ENCODE measurements around the gene CD244. TPM values are rescaled to one million over a fixed set of nuclear protein-coding genes. Genes with fewer than 3 reads are reported as not detected.
"Not testable (repeated sequence)": the region's sequence is repeated elsewhere in the genome, so short reads cannot be mapped to it uniquely, and the experiment has no call there.

The CD244 gene
- total RNA-seq, 1 donor from 2014 or later, result not detected

DNA sequence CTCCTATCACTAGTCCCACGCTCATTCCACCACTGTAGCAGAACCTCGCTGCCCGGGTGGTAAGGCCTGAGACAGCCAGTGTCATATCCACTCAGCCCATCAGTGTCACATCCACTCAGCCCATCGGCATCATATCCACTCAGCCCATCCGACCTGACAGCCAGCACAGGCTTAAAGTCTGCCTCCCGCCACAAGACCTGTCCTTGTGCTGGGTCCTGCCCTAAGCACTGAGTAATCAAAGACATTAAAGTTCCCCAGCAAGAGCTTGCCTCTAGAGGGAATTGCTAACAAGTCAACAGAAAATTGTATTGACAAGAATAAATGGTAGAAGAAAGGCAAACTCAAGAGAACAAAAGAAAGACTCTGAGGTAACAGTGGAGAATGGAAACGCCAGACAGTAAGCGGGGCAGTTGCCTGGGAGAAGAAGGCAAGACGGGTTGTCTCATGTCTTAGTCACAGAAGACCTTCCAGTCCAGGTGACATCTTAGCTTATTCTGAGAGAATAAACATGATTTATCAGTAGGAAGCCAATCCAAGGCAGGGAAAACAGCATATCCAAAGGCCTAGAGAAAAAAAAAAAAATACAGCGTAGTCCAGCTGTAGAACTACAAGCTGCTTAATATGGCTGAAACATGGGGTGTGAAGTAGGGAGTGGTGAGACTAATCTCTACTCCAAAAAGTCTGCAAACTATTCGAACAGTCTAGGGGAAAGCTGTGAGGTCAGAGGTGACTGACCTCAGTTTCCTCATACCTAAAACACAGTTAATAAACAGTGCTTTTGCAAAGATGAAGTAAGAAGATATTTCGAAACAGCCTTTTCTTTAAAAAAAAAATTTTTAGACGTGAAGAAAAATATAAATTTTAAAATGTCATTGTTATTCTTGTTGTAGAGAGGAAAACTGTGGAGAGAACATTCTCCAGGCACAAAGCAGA, 21.2 kb upstream of the CD244 start:
- Mint-ChIP-seq H3K36me3 (ENCODE audit: insufficient read depth) (no peaks in the 10 kb centered on the region), H3K27me3 (no peaks in the 10 kb centered on the region)

DNA sequence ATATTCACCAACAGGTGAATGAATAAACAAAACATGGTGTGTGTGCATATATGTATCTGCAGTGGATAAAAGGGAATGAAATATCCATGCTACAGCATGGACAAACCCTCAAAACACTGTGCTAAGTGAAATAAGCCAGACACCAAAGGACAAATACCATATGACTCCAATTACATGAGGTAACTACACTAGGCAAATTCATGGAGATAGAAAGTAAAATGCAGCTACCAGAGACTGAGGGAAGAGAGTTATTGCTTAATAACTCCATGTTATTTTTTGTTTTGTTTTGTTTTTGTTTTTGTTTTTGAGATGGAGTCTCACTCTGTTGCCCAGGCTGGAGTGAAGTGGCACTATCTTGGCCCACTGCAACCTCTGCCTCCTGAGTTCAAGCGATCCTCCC, 19.9 kb upstream of the CD244 start:
- Mint-ChIP-seq H3K9me3 (ENCODE audit: low read depth) (no peaks in the 10 kb centered on the region), H3K4me1 (ENCODE audit: low read depth) (peaks cover 8% of the 10 kb centered on the region), H3K4me3 (ENCODE audit: low read depth) (no peak overlapping the region), H3K36me3 (ENCODE audit: insufficient read depth) (no peaks in the 10 kb centered on the region), H3K27me3 (no peaks in the 10 kb centered on the region), H3K27ac (no peak overlapping the region)
- no peak for DNase-seq (ENCODE audit: low spot score, unreplicated experiment)
- TF ChIP-seq CTCF (IDR thresholded peaks at IDR 0.05; ENCODE audit: unreplicated experiment), result no peak

More for the DNA sequence above, 21.2 kb upstream of the CD244 start:
- no peak for DNase-seq (ENCODE audit: low spot score, unreplicated experiment)
- H3K4me3 Mint-ChIP-seq (ENCODE audit: low read depth), result no peak overlapping the region
- H3K9me3 Mint-ChIP-seq (ENCODE audit: low read depth), result no peaks in the 10 kb centered on the region
- TF ChIP-seq CTCF (IDR thresholded peaks at IDR 0.05; ENCODE audit: unreplicated experiment), result no peak
- peak overlapping the region; percentile 0 for H3K27ac Mint-ChIP-seq
- H3K4me1 Mint-ChIP-seq (ENCODE audit: low read depth), result peaks cover 8% of the 10 kb centered on the region

GRCh38 chr1:160881264-160881663, 18.6 kb upstream of the CD244 start:
- H3K4me1 Mint-ChIP-seq (ENCODE audit: low read depth); H3K4me3 Mint-ChIP-seq (ENCODE audit: low read depth); H3K9me3 Mint-ChIP-seq (ENCODE audit: low read depth); H3K36me3 Mint-ChIP-seq (ENCODE audit: insufficient read depth); DNase-seq (ENCODE audit: low spot score, unreplicated experiment); H3K27ac Mint-ChIP-seq; H3K27me3 Mint-ChIP-seq: not testable (repeated sequence)

DNA sequence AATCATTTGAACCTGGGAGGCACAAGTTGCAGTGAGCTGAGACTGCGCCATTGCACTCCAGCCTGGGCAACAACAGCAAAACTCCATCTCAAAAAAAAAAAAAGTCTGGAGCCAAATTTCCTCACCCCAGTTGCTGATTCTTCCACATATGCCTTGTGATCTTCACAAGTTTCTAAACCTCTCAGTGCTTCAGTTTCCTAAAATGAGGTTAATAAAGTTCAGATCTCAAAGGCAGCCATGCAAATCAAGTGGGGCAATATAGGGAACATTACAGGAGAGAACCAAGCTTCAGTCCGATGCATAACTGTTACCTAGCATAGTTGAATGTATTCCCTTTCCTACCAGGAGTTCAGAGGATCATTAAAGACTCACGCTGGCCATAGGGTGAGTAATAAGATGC, 17.5 kb upstream of the CD244 start:
- no peak for DNase-seq (ENCODE audit: low spot score, unreplicated experiment)
- Mint-ChIP-seq H3K9me3 (ENCODE audit: low read depth) (no peaks in the 10 kb centered on the region), H3K36me3 (ENCODE audit: insufficient read depth) (no peaks in the 10 kb centered on the region), H3K27ac (no peak overlapping the region), H3K27me3 (no peaks in the 10 kb centered on the region), H3K4me3 (ENCODE audit: low read depth) (no peak overlapping the region), H3K4me1 (ENCODE audit: low read depth) (peaks cover 8% of the 10 kb centered on the region)
- TF ChIP-seq CTCF (IDR thresholded peaks at IDR 0.05; ENCODE audit: unreplicated experiment), result no peak

- no peaks in the 10 kb centered on the region for H3K36me3 Mint-ChIP-seq (ENCODE audit: insufficient read depth)
- DNase-seq (ENCODE audit: low spot score, unreplicated experiment), result no peak
- no peaks in the 10 kb centered on the region for H3K9me3 Mint-ChIP-seq (ENCODE audit: low read depth)
- H3K4me1 Mint-ChIP-seq (ENCODE audit: low read depth), result peaks cover 12% of the 10 kb centered on the region
- H3K27ac Mint-ChIP-seq, result no peak overlapping the region
- H3K27me3 Mint-ChIP-seq, result no peaks in the 10 kb centered on the region
- H3K4me3 Mint-ChIP-seq (ENCODE audit: low read depth), result no peak overlapping the region
- TF ChIP-seq CTCF (IDR thresholded peaks at IDR 0.05; ENCODE audit: unreplicated experiment), result no peak
Observed at GRCh38 chr1:160879056-160879455, 16.4 kb upstream of the CD244 start.

DNA sequence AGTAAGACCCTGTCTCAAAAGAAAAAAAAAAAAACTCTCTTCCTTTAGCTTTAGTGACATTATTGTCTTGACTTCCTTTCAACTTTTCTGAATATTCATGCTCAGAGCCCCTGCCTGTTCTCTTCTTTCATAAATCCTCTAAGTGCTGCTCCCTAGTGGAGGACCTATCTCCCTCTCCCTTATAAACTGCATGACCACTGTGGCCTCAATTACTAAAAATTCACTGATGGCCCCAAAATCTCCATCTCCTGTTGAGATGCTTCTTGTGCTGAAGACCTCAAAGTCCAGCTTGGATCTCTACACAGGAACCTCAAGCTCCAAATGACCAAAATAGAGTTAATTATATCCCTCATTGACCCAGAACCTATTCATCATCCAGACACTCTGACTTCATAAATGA, 14.5 kb upstream of the CD244 start:
- no peak for DNase-seq (ENCODE audit: low spot score, unreplicated experiment)
- Mint-ChIP-seq H3K9me3 (ENCODE audit: low read depth) (peaks cover 3% of the 10 kb centered on the region), H3K4me1 (ENCODE audit: low read depth) (peaks cover 6% of the 10 kb centered on the region), H3K27me3 (no peaks in the 10 kb centered on the region), H3K27ac (peak overlapping the region; percentile 19), H3K4me3 (ENCODE audit: low read depth) (no peak overlapping the region), H3K36me3 (ENCODE audit: insufficient read depth) (no peaks in the 10 kb centered on the region)
- TF ChIP-seq CTCF (IDR thresholded peaks at IDR 0.05; ENCODE audit: unreplicated experiment), result no peak
